Stimulated activated CD4-positive, alpha-beta T cell treated with anti-CD3 and anti-CD28 coated beads, Interleukin-4, amount 100 ng/mL, for 48 hours (primary cell): ENCODE results near the gene CELSR2.
A peak's percentile ranks its signal among the peaks of the same experiment; 100 is the strongest.

Source experiments
- DNase-seq, 2 donors: peaks; one replicate each; pipeline ENCODE4 v3.0.0-alpha.2; 2020; ENCODE audit warnings: low read depth in 2 of 2

The CELSR2 gene

DNA sequence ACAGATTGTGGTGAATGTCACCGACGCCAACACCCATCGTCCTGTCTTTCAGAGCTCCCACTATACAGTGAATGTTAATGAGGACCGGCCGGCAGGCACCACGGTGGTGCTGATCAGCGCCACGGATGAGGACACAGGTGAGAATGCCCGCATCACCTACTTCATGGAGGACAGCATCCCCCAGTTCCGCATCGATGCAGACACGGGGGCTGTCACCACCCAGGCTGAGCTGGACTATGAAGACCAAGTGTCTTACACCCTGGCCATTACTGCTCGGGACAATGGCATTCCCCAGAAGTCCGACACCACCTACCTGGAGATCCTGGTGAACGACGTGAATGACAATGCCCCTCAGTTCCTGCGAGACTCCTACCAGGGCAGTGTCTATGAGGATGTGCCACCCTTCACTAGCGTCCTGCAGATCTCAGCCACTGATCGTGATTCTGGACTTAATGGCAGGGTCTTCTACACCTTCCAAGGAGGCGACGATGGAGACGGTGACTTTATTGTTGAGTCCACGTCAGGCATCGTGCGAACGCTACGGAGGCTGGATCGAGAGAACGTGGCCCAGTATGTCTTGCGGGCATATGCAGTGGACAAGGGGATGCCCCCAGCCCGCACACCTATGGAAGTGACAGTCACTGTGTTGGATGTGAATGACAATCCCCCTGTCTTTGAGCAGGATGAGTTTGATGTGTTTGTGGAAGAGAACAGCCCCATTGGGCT, 3.0 kb downstream of the CELSR2 start:
- no peak for DNase-seq

DNA sequence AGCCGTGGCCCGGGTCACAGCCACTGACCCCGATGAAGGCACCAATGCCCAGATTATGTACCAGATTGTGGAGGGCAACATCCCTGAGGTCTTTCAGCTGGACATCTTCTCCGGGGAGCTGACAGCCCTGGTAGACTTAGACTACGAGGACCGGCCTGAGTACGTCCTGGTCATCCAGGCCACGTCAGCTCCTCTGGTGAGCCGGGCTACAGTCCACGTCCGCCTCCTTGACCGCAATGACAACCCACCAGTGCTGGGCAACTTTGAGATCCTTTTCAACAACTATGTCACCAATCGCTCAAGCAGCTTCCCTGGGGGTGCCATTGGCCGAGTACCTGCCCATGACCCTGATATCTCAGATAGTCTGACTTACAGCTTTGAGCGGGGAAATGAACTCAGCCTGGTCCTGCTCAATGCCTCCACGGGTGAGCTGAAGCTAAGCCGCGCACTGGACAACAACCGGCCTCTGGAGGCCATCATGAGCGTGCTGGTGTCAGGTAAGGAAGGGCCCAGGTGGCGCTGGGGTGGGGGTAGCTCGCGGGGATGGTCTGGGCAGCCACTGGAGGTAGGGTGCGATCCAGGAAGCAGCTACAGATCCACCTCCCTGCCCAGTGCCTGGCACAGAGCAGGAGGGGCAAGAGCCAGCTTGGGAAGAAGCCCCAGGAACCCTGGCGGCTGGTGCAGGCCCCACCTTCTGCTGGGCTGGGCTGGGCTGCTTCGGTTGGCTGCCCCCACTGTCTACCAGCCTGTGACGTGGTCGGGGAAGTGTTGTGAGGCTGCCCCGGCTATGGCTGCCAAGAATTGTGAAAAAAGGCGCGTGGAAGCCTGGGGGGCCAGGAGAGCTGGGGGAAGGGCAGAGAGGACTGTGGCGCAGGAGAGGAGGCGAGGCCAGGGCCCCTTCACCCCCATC, 3.8 kb downstream of the CELSR2 start:
- no peak for DNase-seq

GRCh38 chr1:109253803-109254620, 4.7 kb downstream of the CELSR2 start:
- DNase-seq: no peak

- no peak for DNase-seq
Observed at GRCh38 chr1:109254621-109255096, 5.3 kb downstream of the CELSR2 start.

GRCh38 chr1:109255097-109255651, 5.8 kb downstream of the CELSR2 start:
- DNase-seq: no peak

DNA sequence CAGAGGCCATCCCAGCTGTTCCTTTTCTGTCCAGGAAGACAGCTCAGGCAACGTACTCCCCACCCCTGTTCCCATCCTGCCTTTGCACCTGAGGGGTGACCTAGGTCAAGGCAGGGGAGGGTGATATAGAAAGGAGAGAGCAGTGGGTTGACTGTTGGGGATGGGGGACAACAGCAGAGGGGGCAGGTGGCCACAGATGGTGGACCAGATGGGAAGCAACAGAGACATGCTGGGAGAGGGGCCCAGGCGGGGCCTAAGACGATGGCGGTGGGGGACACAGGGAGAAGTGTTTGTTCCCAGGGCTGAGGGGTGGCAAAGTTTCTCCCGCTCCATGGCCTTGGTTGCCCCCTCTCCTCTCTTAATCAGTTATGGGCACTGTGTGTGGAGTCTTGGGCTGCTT, 6.3 kb downstream of the CELSR2 start:
- DNase-seq: no peak

DNA sequence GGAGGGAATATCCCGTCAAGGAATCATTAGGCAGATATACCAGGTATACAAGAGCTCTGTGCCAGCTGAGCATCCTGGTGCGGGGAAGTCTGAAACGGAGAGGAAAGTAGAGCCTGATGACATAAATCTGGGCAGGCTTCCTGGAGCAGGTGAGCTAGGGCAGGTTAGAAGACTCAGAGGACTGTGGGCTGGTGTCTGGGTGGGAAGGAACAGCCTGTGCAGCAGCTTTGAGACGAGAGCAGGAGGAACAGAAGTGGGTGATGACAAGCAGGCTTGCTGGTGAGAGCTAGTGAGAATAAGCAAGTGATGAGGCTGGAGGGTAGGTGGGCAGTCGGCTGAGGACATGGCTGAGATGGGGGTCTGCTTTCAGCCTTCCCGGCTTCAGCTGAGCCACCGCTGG, 6.7 kb downstream of the CELSR2 start:
- no peak for DNase-seq

DNA sequence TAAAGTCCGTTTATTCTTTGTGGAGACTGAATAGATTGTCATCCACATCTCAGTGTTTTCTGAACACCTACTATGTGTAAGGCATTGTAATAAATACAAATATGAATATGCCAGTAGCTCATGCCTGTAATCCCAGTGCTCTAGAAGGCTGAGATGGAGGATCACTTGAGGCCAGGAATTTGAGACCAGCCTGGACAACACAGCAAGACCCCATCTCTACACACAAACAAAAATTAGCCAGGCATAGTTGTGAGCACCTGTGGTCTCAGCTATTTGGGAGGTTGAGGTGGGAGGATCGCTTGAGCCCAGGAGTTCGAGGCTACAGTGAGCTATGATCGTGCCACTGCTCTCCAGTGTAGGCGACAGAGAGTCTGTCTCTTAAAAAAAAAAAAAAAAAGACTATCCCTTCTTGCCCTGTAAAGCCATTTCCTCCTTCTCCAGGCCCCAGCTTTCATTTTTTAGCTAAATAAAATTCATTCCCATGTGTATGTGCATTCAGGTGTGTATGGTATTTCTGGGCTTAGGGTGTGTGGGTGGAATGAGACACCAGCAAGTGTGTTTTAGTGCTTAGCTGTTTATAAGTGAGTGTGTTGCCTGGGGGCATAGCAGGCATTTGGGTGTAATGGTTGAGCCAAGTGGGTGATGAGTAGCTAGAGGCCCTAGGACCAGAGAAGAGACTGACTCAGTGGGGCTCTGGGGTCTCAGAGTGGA, 7.8 kb downstream of the CELSR2 start:
- no peak for DNase-seq

GRCh38 chr1:109257682-109258421, 8.5 kb downstream of the CELSR2 start:
- DNase-seq: no peak

GRCh38 chr1:109258481-109259466, 9.4 kb downstream of the CELSR2 start:
- no peak for DNase-seq

GRCh38 chr1:109259674-109260557, 10.6 kb downstream of the CELSR2 start:
- DNase-seq: no peak

DNA sequence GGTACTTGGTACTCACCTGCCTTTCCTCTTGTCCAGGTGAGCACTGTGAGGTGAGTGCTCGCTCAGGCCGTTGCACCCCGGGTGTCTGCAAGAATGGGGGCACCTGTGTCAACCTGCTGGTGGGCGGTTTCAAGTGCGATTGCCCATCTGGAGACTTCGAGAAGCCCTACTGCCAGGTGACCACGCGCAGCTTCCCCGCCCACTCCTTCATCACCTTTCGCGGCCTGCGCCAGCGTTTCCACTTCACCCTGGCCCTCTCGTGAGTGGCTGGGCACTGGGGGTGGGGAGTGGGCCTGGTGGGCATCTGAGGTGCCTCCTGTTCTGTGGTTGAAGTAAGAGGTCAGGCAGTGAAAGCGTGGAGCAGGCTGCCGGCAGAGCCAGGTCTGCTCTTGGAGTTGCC, 11.7 kb downstream of the CELSR2 start:
- no peak for DNase-seq

DNA sequence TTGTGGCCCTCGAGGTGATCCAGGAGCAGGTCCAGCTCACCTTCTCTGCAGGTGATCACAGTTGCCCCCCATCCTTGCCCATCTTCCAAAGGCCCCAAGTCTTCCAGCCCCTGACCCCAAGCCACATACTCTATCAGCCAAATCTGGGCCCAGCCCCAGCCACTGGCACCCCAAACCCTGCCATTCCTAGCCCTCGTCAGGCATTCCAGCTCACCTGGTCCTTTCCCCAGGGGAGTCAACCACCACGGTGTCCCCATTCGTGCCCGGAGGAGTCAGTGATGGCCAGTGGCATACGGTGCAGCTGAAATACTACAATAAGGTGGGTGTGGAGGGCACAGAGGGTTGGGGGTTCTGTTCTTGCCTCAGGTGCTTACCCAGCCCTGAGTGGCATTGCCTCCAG, 12.2 kb downstream of the CELSR2 start:
- no peak for DNase-seq

GRCh38 chr1:109262231-109263055, 13.1 kb downstream of the CELSR2 start:
- no peak for DNase-seq

GRCh38 chr1:109263234-109263596, 13.9 kb downstream of the CELSR2 start:
- DNase-seq: no peak

DNA sequence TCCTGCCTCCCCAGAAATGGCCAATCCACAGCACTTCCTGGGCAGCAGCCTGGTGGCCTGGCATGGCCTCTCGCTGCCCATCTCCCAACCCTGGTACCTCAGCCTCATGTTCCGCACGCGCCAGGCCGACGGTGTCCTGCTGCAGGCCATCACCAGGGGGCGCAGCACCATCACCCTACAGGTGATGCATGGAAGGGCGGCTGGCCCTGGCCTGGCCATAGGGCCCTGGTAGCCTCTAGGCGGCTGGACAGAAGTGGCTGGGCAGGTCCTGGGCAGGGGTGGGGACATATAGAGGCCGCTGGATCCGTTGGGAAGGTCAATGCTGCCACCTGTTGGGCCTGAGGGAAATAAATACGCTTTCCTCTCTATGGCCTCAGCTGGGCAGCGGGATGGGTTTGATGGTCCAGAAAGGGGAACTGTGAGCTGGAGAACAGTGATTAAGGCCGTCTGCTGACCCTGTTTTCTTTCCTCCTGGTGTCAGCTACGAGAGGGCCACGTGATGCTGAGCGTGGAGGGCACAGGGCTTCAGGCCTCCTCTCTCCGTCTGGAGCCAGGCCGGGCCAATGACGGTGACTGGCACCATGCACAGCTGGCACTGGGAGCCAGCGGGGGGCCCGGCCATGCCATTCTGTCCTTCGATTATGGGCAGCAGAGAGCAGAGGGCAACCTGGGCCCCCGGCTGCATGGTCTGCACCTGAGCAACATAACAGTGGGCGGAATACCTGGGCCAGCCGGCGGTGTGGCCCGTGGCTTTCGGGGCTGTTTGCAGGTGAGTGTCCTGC, 14.4 kb downstream of the CELSR2 start:
- peak; percentile 73 to 89 for DNase-seq

DNA sequence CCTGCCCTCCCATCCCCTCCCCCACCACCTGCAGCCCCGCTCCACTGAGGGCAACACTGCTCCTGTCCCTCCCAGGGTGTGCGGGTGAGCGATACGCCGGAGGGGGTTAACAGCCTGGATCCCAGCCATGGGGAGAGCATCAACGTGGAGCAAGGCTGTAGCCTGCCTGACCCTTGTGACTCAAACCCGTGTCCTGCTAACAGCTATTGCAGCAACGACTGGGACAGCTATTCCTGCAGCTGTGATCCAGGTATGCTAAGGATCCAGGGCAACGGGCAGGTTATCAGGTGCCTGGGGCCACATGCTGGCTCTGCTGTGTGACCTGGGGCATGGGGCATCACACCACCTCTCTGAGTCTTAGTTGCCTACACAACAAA, 15.0 kb downstream of the CELSR2 start:
- no peak for DNase-seq
